NOMO-1 (cell line): ENCODE results near the gene KIF13A.
"Not testable (repeated sequence)": the region's sequence is repeated elsewhere in the genome, so short reads cannot be mapped to it uniquely, and the experiment has no call there.

ENCODE experiments used
- DNase-seq, 2 experiments: peaks; one replicate each; lab custom pipeline; 2025; ENCODE audit not compliant: unreplicated experiment in 2 of 2; lab: John Stamatoyannopoulos, UW

KIF13A gene

DNA sequence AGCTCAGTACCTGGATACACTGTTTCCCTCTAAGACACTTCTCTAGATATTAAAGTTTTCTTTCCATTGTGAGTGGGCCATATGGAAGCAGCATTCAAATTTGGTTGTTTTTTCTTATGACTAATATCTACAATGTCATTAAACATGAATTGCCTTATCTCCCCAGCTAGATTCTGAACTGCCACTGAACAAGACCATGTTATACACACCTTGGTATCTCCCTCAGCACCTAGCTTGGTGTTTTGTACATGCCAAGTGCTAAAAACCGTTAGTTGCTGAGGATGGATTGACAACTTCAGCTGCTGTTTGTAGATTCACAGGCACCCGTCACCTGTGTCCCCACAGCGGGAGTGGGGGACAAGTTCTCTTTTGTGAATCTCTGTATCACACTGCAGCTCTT lies 131.1 kb downstream of the KIF13A start:
- DNase-seq, result no peak

- no peak for DNase-seq
Observed at GRCh38 chr6:17855381-17855780, 132.1 kb downstream of the KIF13A start.

DNA sequence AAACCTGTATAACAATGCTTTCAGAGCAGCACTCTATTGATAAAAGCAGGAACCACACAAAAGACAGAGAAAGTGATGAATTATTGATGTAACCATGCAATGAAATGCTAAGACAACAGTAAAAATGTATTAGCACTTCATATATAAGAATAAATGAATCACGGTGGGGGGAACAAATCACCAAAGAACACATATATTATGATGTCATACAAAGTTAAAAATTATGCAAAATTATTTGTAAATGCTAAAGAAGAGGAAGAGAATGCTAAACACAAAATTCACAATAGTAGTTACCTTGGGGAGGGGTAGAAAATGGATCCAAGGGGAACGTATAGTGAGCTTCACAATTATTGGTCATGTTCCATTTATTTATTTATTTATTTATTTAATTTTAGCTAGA lies 133.9 kb downstream of the KIF13A start:
- DNase-seq, result no peak

DNA sequence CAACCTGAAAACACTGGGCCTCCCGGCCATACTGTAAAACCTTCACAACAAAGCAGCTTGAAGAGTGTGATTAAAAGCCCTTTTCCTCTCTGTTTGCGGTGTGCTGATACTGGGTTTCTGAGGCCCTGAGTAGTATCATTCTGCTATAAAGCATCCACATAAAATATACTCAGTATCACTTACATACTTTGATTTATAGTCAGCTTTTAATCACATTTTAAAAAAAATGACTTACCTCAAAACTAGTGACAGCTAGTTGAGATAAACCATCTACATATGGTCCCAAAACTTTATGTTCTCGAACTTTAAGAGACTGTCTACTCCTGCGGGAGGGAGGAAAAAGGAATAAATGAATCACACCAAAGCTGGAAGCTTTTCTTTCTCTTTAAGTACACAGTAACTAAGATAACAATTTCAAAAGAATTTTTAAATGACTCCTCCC lies 135.7 kb downstream of the KIF13A start:
- DNase-seq, result no peak

- no peak for DNase-seq
Observed at GRCh38 chr6:17851001-17851719, 136.3 kb downstream of the KIF13A start.

- no peak for DNase-seq
Observed at GRCh38 chr6:17850281-17850680, 137.2 kb downstream of the KIF13A start.

- DNase-seq, result no peak
Observed at GRCh38 chr6:17847203-17847760, 140.2 kb downstream of the KIF13A start.

DNA sequence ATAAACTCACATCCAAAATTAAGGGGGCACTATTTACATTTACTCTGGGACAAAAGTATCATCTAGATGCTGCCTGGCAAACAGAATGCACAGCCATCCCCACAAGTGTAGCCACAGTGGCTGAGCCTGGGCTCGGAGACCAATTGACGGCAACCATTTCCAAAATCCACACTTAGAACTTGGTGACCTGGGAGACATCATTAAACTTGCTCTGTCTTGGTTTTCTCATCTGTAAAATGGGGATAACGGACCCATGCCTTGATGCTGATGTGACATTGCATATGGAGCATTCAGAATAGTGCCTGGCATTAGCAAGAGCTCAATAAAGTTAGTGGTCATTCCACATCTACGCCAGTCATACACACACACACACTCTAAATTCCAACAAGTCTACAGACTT lies 140.7 kb downstream of the KIF13A start:
- no peak for DNase-seq

DNA sequence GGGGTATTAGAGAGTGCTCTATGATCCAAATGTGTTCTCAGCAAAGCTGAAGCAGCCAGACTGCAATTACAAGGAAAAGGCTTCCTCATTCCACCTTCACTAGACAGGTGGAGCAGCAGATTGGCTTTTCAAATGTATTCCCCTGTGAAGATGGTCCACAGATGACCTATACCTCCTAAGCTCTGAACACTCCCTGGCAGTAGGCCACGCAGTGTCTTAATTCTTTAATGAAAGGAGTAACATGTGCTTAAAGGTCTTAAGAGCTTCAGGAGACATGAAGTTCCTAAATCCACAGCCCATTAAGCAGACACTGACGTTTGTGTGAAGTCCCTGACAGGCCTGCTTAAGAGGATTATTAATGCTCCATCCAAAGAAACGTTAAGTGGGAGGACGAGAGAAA lies 141.8 kb downstream of the KIF13A start:
- DNase-seq, result no peak

GRCh38 chr6:17844967-17845366 lies 142.5 kb downstream of the KIF13A start:
- DNase-seq, result not testable (repeated sequence)

- no peak for DNase-seq
Observed at GRCh38 chr6:17842934-17843821, 144.3 kb downstream of the KIF13A start.

DNA sequence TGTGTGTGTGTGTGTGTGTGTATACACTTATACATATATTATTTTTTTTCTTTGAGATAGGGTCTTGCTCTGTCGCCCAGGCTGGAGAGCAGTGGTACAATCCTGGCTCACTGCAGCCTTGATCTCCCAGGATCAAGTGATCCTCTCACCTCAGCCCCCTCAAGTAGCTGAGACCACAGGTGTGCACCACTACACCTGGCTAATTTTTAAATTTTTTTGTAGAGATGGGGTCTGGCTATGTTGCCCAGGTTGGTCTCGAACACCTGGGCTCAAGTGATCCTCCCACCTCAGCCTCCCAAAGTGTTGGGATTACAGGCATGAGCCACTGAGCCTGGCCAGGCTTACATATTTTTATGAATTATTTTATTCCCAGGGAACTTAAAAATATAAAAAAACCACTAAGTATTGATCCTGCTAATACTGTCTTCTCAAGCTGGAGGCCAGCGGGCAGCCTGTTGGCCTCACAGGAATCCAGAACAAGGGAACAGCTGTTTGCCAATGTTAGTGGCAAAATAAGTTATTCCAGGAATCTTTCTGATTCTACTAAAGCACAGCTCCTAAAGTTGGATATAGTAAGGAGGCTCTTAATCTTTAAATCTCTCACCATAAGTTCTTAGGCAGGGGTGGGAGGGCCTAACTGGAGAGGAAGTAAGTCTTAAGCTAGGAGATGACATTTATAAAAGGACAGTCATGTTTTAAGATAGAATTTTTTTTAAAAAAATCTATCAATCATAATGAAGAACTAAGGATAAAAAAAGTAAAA lies 145.2 kb downstream of the KIF13A start:
- no peak for DNase-seq

- DNase-seq, result no peak
Observed at GRCh38 chr6:17839513-17840223, 147.8 kb downstream of the KIF13A start.

- DNase-seq, result no peak
Observed at GRCh38 chr6:17836293-17836692, 151.1 kb downstream of the KIF13A start.

DNA sequence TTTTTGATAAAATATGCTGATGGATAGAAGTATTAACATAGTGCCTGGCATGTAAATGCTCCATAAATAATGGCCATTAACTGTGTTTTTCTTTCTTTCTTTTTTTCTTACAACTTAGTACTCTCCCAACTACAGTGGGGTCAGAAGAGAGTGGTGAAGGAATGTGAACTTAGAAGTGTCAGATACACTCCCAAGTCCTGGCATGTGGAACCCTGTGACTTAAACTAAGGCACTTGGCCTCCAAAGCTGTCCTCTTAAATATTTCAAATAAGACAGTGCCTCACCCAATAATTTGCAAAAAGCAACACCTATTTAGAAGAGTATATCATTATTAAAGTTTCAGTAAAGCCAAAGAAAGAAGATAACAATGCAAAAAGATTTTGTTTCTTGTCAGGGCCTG lies 151.7 kb downstream of the KIF13A start:
- no peak for DNase-seq

GRCh38 chr6:17831135-17831534 lies 156.3 kb downstream of the KIF13A start:
- no peak for DNase-seq

GRCh38 chr6:17829905-17830304 lies 157.5 kb downstream of the KIF13A start:
- DNase-seq, result no peak

GRCh38 chr6:17828149-17828548 lies 159.3 kb downstream of the KIF13A start:
- no peak for DNase-seq

DNA sequence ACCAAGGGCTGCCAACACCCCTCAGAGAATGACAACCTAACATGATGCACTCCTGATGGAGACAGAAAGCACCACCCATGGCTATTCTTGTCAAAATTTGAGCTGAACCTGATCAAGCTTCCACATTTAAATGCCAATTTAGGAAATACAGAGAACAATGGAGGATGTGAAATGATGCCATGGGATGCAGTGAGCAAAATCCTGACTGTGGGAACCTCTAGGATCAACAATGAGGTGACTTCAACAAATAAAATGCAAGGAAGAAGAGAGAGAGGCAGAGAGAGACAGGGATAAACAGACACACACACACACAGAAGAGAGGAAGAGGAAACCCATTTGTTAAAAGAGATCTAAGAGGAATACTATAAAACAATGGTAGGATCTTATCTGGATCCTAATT lies 161.1 kb downstream of the KIF13A start:
- DNase-seq, result no peak

GRCh38 chr6:17820055-17820454 lies 167.4 kb downstream of the KIF13A start:
- DNase-seq, result no peak
